IMR-90 (cell line): ENCODE results near the gene HMX2. TPM values are rescaled to one million over a fixed set of nuclear protein-coding genes. Genes with fewer than 3 reads are reported as not detected.

ENCODE experiments used
- ATAC-seq: fragments of 200-7000 bp; cut with Tn5 transposase; 2 replicates; pipeline ENCODE4 v1.9.1; 2020; ENCODE audit warnings: low read depth, mild to moderate bottlenecking, moderate library complexity
- BruUV-seq: library from RNA; stranded (reverse); fragments of 400-500 nt; replicated peaks from 2 replicates; lab custom pipeline; 2021; lab: Mats Ljungman, UMichigan
- CTCF ChIA-PET: fragments of 300-600 bp; formaldehyde crosslinking; extraction: SDS; loops from one replicate; lab custom pipeline; 2021; ENCODE audit warnings: antibody characterized with exemption; lab: Yijun Ruan, JAX
- POLR2A ChIA-PET: fragments of 300-600 bp; sonication (Branson Sonifier 250); formaldehyde crosslinking; loops from one replicate; lab custom pipeline; 2022; ENCODE audit warnings: antibody characterized with exemption; ENCODE audit not compliant: unreplicated experiment; lab: Charles Lee
- DNase-seq: peaks from one replicate; pipeline ENCODE4 v3.0.0; 2013
- H2AFZ ChIP-seq: replicated peaks from 2 replicates; pipeline ENCODE3; 2013; ENCODE audit warnings: low read length, mild to moderate bottlenecking; ENCODE audit not compliant: poor library complexity
- H2AK5ac ChIP-seq: 2 replicates; pipeline ENCODE4 v1.6.1; 2013; ENCODE audit warnings: low read depth, low read length, inconsistent platforms
- H2AK9ac ChIP-seq: replicated peaks from 2 replicates; pipeline ENCODE3; 2013; ENCODE audit warnings: mild to moderate bottlenecking, low read depth, low read length, moderate library complexity; ENCODE audit not compliant: poor library complexity
- H2BK120ac ChIP-seq: 2 replicates; pipeline ENCODE4 v1.6.1; 2013; ENCODE audit warnings: low read depth, low read length, inconsistent platforms
- H2BK15ac ChIP-seq: 3 replicates; pipeline ENCODE4 v1.6.1; 2013; ENCODE audit warnings: low read depth, low read length, inconsistent platforms
- H2BK20ac ChIP-seq: 2 replicates; pipeline ENCODE4 v1.6.1; 2013; ENCODE audit warnings: low read depth, mild to moderate bottlenecking, inconsistent platforms, low read length, moderate library complexity
- H2BK5ac ChIP-seq: 2 replicates; pipeline ENCODE4 v1.6.1; 2013; ENCODE audit warnings: mild to moderate bottlenecking, low read depth, low read length, inconsistent platforms; ENCODE audit not compliant: poor library complexity, severe bottlenecking
- H3K14ac ChIP-seq: replicated peaks from 2 replicates; pipeline ENCODE4 v1.6.1; 2013; ENCODE audit warnings: low read depth, low read length, inconsistent platforms
- H3K18ac ChIP-seq: 2 replicates; pipeline ENCODE4 v1.6.1; 2013; ENCODE audit warnings: low read depth, low read length, control low read depth
- H3K23ac ChIP-seq: 2 replicates; pipeline ENCODE4 v1.6.1; 2013; ENCODE audit warnings: low read depth, low read length, inconsistent platforms
- H3K27ac ChIP-seq: 2 replicates; pipeline ENCODE4 v1.5.1; 2013; ENCODE audit warnings: mild to moderate bottlenecking, control low read depth, low read length; ENCODE audit not compliant: insufficient read depth
- H3K27me3 ChIP-seq: 2 replicates; pipeline ENCODE4 v1.6.1; 2013; ENCODE audit warnings: low read length; ENCODE audit not compliant: control insufficient read depth, insufficient read depth
- H3K36me3 ChIP-seq: 2 replicates; pipeline ENCODE4 v1.6.1; 2013; ENCODE audit warnings: low read length, mixed read lengths; ENCODE audit not compliant: control insufficient read depth, insufficient read depth
- H3K4ac ChIP-seq: 2 replicates; pipeline ENCODE4 v1.6.1; 2013; ENCODE audit warnings: low read depth, low read length, inconsistent platforms
- H3K4me1 ChIP-seq: 2 replicates; pipeline ENCODE4 v1.6.1; 2013; ENCODE audit warnings: low read length, mixed read lengths; ENCODE audit not compliant: control insufficient read depth, insufficient read depth
- H3K4me2 ChIP-seq: 2 replicates; pipeline ENCODE4 v1.6.1; 2013; ENCODE audit warnings: low read depth, mild to moderate bottlenecking, control low read depth, low read length, moderate library complexity
- H3K4me3 ChIP-seq: 2 replicates; pipeline ENCODE4 v1.5.1; 2013; ENCODE audit warnings: low read depth, mild to moderate bottlenecking, control low read depth, low read length, moderate library complexity; ENCODE audit not compliant: insufficient read depth
- H3K56ac ChIP-seq: 2 replicates; pipeline ENCODE4 v1.6.1; 2013; ENCODE audit warnings: low read length, inconsistent platforms; ENCODE audit not compliant: insufficient read depth; ENCODE audit errors: extremely low read depth
- H3K79me1 ChIP-seq, 2 experiments: 2 replicates each; pipeline ENCODE4 v1.6.1; 2013; ENCODE audit warnings: low read length in 2 of 2, inconsistent platforms in 1 of 2, low read depth in 1 of 2
- H3K9ac ChIP-seq: 2 replicates; pipeline ENCODE4 v1.6.1; 2013; ENCODE audit warnings: low read depth, low read length, control low read depth
- H3K9me1 ChIP-seq: 2 replicates; pipeline ENCODE4 v1.6.1; 2013; ENCODE audit warnings: low read length, inconsistent platforms; ENCODE audit not compliant: insufficient read depth
- H3K9me3 ChIP-seq: 2 replicates; pipeline ENCODE4 v1.6.1; 2013; ENCODE audit warnings: low read length; ENCODE audit not compliant: control insufficient read depth, insufficient read depth
- H4K20me1 ChIP-seq: 2 replicates; pipeline ENCODE4 v1.6.1; 2013; ENCODE audit warnings: low read length, inconsistent platforms; ENCODE audit not compliant: insufficient read depth
- H4K5ac ChIP-seq: 2 replicates; pipeline ENCODE4 v1.6.1; 2013; ENCODE audit warnings: mild to moderate bottlenecking, low read depth, low read length, control low read depth
- H4K8ac ChIP-seq, 2 experiments: 2 replicates each; pipeline ENCODE4 v1.6.1; 2013; ENCODE audit warnings: low read depth in 2 of 2, low read length in 2 of 2, control low read depth in 1 of 2, inconsistent platforms in 1 of 2
- H4K91ac ChIP-seq: 2 replicates; pipeline ENCODE4 v1.6.1; 2013; ENCODE audit warnings: low read depth, low read length, inconsistent platforms; ENCODE audit not compliant: insufficient read depth
- CEBPB ChIP-seq: IDR thresholded peaks from 2 replicates; pipeline ENCODE4 v1.6.1; 2012; ENCODE audit warnings: low read depth, low read length, improper control_type of control experiment
- NFE2L2 ChIP-seq: fragments of 150-350 bp; IDR thresholded peaks from 2 replicates; pipeline ENCODE4 v1.6.1; 2016; ENCODE audit warnings: low read depth, mild to moderate bottlenecking, low read length
- WGBS, 2 experiments: methylation state at CpG; one replicate each; pipeline versions ENCODE4 v1.1.5 to v1.1.7; 2013; ENCODE audit warnings: missing lambda C conversion rate in 2 of 2; ENCODE audit not compliant: insufficient read length in 1 of 2; ENCODE audit errors: extremely low coverage in 2 of 2; 5-methylcytosine and 5-hydroxymethylcytosine counted together
- dilution Hi-C: fragments of 300-500 bp; cut with HindIII; formaldehyde crosslinking; loops from one replicate; pipeline ENCODE4 v1.14.3; 2018; ENCODE audit warnings: low sequenced_read_pairs; ENCODE audit not compliant: unreplicated experiment
- in situ Hi-C: fragments of 300-500 bp; cut with MboI; formaldehyde crosslinking; loops from 3 replicates; pipeline ENCODE4 v1.14.3; 2019; ENCODE audit warnings: low sequenced_read_pairs, inconsistent platforms, mixed read lengths
- intact Hi-C: fragments of 100-400 bp; cut with micrococcal nuclease; formaldehyde crosslinking; loops from 2 replicates; pipeline ENCODE4 v1.10.0; 2022
- polyA plus RNA-seq, 3 experiments: library from polyadenylated mRNA; depleted of rRNA; stranded (reverse); fragments of >200 nt; gene quantifications; 2 replicates each; pipeline ENCODE4 v1.2.3, GENCODE V29; 2012; ENCODE audit warnings: low replicate concordance in 1 of 3
- total RNA-seq: library from RNA; depleted of rRNA; stranded (reverse); fragments of >200 nt; gene quantifications from 2 replicates; pipeline ENCODE4 v1.2.3, GENCODE V29; 2012

HMX2 gene
- total and polyA plus RNA-seq, 2 of the 4 experiments (the other 2 are of a cell fraction): not detected

GRCh38 chr10:123109466-123109865 is 38.5 kb upstream of the HMX2 start:
- Histone ChIP-seq H3K36me3 (no peaks in the 10 kb centered on the region), H2BK15ac (no peak overlapping the region), H3K4ac (no peak overlapping the region), H2BK120ac (no peak overlapping the region), H3K9me3 (no peaks in the 10 kb centered on the region), H3K4me3 (no peak overlapping the region), H2AK9ac (no peak overlapping the region), H3K9ac (no peak overlapping the region), H4K91ac (no peak overlapping the region), H3K27ac (no peak overlapping the region), H3K4me2 (no peak overlapping the region), H3K9me1 (no peaks in the 10 kb centered on the region), H3K14ac (no peak overlapping the region), H4K8ac (no peak overlapping the region), H3K27me3 (no peaks in the 10 kb centered on the region), H4K20me1 (no peaks in the 10 kb centered on the region; the same call in 1 of the 2 replicates), H3K23ac (no peak overlapping the region), H3K56ac (no peak overlapping the region), H2AK5ac (no peak overlapping the region), H3K18ac (no peak overlapping the region), H4K5ac (no peak overlapping the region), H2BK20ac (no peak overlapping the region), H2AFZ (no peak overlapping the region), H2BK5ac (no peak overlapping the region), H3K4me1 (no peaks in the 10 kb centered on the region), H3K79me1 (no peaks in the 10 kb centered on the region)
- POLR2A ChIA-PET: no interaction called here
- in situ Hi-C loops (no loop called here), intact Hi-C loops (no loop called here), dilution Hi-C loops (no loop called here)
- WGBS, 2 experiments: no CpG with 5 or more reads among the region's 7 CpGs
- CTCF ChIA-PET: no interaction called here
- no TSS peak for BruUV-seq
- ATAC-seq: no peak
- no peak for DNase-seq
- TF ChIP-seq NFE2L2 (no peak), CEBPB (no peak)
